Measurements from ENCODE around the gene PPP6R2. TPM values are rescaled to one million over a fixed set of nuclear protein-coding genes. Genes with fewer than 3 reads are reported as not detected.

PPP6R2 gene
- polyA plus RNA-seq, 1 donor = 35.5 TPM

DNA sequence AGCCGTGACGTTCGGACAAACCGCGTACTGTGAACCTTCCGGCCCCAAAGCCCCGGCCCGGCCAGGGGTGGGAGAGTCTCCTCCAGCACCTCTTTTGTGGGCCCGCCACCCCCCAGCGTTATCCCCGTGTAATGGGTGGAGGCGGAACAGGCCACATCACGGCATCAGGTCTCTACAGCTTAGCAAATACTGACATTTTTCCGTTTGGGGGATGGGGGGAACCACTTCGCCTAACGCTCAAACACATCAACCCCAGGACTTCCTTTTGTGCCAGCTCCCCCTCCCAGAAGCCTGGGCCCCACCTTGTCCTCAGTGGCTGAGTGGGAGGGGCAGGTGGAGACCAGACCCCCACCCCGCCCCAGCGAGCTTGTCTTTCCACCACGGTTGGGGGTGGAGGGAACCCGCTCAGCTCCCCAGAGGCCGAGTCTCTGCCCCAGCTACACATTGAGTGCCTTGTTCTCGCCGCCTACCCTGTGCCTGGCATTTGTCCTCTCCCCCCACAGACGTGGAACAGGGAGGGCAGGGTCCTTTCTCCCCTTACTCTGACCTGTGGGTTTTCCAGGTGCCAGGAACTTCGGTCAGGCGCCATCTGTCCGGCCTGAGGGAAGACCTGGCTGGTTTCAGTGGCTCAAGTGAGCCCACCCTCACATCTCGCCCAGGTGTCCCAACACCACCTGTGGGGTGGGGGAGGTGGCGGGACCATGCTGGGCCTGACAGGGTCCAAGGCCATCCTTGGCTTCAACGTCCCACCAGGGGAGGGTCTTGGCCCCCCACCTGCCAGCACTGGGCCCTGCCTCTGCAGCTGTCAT lies 102.1 kb downstream of the PPP6R2 start:
- no peak for DNase-seq (ENCODE audit: low read depth)

DNA sequence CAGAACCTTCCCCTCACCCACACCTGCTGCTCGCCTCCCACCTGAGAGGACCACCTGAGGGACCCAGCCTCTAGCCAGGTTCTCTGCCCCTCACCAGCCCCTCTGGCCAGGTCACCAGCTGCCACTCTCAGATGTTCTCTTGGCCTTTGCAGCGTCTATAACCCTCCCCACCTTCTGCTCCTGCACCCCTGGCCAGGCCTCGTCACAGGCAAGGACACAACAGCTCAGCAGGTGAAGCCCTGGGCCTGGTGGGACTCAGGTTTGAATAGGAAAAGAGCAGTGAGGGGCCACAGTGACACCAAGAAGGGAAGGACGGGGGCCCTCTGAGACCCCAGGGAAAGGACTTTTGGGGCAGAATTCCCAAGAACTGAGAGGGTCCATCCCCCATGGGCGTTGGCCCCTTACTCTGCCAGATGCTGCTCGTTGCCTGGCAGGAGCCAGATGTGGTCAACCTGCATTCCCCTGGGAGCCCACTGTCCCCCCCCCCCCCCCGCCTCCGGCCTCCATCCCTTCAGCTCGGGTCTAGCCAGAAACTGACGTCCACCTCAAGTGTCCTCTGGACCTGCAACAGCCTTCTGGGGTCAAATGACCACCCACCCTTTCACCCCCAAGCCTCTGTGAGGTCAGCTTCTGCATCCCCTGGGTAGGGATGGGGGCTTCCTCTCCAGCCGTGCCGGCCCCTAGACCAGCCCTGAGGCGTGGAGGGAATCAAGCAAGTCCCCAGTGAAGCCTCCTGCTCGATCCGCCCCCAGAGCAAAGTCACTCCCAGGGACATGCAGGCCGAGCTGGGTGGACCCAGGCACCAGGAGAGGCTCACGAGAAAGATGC lies 103.0 kb downstream of the PPP6R2 start:
- DNase-seq (ENCODE audit: low read depth) = no peak

DNA sequence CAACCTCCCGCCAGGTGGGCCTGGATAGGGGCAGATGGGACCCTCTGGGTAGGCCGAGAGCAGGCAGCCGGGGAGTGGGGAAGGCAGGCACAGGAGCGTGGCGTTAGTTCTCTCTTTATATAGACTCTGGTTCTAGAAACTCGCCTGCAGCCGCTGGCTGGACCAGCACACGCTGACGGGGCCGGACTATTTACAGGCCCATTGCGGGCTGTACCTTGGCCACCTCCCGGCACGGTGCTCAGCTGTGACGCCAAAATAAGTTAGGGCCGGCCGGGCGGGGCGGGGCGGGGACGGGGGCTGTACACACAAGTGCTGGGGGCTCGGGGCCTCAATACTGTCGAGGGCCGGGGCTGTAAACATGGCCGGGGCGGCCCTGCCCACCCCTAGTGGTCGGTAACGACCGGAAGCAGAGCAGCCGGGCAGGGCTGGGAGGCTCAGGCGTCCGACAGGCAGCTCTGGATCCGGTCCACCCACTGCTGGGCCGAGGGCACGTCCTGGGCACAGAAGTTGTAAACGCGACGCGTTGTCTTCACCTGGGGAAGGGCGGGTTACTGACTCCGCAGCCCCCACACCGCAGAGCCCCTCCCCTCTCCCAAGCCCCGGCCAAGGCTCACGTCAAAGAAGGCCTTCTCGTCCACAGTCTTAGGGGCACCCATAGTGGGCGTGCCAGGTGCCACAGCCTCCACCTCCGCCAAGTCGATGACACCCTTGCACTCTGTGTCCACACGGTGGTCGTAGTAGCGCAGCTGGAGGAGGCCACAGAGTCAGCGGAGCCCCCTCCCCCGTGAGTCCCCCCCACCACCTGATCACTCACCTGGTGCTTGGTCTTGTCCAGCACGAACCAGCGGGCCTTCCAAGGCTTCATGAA lies 103.8 kb downstream of the PPP6R2 start:
- DNase-seq (ENCODE audit: low read depth) = no peak

DNA sequence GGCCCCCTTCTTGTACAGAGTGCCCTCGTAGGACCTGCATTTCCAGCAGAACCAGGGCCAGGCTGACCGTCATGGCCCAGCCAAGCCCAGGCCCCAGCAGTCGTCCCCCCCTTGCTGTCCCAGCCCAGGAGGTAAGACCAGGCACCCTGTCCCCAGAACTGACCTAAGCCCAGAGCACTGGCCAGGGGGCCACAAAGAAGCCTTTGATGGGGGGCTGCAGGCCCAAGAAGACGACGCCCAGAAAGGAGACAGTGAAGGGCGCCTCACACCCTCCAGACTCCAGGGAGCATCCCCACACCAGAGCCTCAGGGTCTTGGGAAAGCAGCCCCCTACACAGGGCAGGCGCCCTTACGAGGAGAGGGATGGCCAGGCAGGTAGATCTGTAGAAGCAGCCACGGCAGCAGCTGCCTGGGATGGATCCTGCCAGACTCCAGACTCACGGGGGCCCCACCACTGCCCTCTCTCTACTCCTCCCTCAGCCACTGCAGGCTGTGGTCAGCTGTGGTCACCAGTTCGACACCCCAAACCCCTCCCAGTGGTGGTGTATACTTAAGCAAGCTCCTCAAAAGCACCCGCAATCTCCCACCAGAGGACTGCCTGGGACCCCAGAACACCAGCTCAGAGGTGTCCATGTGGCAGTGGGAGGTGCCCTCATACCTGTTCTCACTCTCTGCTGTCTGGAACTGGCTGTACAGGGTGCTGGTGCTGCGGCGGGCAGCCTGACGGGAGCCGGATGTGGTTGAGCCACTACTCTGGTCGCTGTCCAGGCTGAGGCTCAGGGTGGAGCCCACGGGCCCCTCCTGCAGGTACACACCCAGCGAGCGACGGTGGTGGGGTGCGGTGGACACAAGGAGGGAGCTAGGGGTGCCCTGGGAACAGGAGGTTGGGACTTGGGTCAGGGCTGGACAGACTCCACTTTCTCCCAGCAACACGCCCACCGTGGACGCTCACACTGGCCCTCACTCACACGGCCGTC lies 104.7 kb downstream of the PPP6R2 start:
- DNase-seq (ENCODE audit: low read depth) = no peak

DNA sequence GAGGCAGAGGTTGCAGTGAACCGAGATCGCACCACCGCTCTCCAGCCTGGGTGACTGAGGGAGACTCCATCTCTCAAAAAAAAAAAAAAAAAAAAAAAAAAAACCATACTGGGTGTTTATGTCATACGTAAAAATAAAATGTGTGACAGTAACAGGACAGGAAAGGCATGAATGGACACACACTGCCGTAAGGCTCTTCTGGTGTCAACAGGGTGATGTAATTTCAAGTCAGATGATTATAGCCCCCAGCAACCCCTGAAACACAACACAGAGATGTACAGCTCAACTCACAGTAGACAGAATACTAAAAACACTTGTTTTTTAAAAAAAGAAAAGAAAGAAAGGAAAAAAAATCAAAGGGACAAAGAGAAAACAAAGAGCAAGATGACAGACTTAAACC lies 109.5 kb downstream of the PPP6R2 start:
- DNase-seq (ENCODE audit: low read depth) = no peak

DNA sequence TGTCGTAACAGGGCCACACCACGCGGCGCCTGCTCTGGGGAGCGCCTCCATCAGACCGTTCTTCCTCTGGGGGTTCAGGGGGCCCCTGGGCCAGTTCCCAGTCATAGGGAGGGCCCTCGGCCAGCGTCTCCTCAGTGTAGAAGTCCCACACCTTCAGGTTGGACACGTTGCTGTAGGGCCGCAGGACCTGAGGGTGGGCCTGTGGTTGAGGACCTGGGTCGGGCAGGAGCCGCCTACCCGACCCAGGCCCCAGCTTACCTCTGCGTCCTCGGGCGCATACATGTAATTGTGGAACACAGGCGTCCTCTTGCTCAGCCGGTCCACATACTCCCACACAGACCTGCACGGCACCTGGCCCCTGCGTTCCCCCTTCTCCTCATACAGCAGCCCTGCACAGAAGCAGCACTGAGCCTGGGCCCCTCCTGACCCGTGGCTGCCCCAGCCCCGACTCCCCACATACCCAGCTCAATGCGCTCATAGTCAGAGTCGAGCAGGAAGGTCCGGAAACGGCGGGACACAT lies 111.5 kb downstream of the PPP6R2 start:
- no peak for DNase-seq (ENCODE audit: low read depth)

DNA sequence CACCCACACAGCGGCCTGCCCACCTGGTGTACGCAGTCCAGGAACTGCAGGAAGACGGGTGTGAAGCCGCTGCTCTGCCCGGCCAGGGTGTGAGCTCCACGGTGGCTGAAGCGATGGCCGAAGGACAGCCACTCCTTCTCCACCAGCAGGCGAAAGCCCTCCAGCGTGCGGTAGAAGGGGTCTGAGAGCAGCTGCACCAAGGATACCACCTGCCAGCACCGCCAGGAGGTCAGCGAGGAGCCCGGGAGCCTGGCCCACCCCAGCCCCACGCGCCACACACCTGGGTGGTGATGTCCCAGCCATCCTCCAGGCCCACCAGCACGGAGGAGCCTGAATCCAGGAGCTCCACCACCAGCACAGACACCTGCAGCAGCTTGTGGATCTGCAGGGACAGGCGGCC lies 112.1 kb downstream of the PPP6R2 start:
- DNase-seq (ENCODE audit: low read depth) = no peak

DNA sequence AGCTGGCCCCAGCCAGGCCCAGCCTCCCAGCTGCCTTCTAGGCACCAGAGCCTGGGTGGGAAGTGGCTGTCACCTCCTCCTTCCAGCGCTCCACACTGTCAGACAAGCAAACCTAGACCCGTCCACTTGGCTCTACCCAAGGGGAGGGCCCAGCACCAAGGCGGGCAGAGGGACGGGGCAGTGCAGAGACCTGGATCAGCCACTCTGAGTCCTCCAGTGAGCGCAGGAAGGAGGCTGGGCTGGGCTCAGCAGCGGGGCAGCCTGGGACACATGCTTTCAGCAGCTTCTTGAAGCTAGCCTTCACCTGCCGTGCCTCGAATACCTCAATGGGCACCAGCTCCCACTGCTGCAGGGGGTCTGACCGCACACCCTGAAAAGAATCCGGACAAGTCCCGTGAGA lies 112.9 kb downstream of the PPP6R2 start:
- no peak for DNase-seq (ENCODE audit: low read depth)

DNA sequence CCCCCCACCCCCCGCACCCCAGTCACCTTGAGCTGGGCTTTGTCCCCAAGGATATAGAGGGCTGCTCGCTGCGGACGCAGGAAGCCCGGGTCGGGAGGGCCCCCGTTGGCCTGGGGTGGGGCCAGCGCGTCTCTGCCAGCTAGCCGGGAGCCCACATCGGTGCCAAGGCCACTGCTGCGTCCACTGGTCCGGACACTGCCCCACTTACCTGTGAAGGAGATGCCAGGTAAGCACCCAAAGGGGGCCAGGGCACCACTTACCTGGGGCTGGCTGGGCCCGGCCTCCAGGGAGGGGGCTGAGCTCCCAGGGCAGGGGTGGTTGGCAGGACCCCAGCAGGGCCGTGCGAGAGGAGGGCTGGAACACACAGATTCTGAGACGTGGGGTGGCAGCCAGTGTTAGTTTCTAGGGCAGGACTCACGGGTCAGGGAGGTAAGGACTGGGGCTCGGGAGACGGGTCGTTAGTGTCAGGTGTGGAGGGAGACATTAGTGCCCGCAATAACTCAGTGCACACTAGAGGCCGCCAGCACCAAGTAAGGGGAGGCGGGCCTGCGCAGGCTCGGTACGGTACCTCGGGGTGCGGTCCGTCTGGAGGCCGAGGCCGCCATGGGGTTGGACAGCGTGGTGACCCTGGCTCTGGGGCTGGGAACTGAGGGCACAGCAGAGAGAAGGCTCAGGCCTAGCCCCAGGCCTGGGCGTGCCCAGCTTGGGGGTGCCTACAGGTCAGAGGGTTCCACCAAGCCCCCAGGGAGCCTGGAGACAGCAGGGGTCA lies 113.5 kb downstream of the PPP6R2 start:
- no peak for DNase-seq (ENCODE audit: low read depth)

DNA sequence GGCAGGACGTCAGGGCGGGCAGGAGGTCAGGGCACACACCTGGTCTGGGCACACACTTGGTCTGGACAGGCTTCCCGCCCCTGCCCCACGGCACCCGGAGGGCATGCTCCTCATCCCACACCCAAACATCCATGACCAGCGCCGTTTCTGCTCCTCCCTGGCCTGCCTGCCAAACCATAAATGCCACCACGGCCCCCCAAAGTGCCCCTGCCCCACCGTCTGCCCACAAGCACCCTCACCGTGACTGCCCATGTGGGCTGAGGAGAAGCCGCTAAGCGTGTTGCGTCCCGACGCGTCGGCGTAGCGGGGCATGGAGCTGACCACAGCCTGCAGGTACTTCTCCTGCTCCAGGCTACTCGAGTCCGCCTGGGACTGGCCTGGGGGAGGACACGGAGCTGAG lies 115.9 kb downstream of the PPP6R2 start:
- DNase-seq (ENCODE audit: low read depth) = no peak

DNA sequence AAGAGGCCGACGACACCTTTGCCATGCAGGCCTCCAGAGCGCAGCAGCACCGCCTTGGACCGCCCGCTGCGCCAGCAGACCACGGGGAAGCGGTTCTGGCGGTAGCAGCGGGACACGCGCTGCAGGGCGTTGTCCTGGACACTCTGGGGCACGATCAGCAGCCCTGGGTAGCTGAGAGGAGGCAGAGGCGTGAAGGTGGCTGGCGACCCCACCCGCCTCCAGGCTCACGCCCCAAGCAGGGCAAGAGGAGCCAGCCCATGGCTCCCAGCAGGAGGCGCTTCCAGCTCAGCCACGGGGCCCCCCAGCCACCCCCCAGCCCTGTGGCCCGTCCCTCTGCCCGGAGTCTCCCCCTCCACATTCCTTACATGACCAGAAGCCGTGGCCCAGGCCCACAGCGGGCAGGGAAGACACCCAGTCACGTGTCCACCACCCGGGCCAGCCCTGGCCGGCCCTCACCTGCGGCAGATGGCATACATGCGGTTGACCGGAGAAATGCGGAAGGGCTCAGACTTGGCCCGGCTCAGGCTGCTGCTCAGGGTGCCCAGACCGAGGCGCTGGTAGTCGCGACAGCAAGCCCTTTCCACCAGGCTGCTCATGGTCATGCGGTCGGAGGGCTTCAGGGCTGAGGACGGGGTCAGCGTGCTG lies 116.5 kb downstream of the PPP6R2 start:
- DNase-seq (ENCODE audit: low read depth) = no peak

DNA sequence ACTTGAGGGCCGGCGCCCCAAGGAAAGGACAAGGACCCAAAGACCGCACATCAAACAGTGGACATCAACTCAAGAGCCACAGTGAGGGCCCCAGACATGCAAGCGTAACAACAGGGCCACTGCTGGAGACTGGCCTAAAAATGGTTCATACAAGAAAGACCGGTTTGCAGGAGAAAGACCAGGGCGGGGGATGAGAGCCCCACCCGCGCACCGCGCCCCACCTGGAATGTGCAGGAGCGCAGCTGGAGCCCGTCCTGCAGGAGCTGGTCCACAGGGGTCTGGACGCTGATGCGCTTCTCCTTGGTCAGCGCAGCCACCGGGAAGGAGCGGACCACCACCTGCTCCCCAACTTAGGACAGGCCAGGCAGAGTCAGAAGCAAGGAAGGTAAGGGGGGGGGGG lies 117.8 kb downstream of the PPP6R2 start:
- DNase-seq (ENCODE audit: low read depth) = no peak

DNA sequence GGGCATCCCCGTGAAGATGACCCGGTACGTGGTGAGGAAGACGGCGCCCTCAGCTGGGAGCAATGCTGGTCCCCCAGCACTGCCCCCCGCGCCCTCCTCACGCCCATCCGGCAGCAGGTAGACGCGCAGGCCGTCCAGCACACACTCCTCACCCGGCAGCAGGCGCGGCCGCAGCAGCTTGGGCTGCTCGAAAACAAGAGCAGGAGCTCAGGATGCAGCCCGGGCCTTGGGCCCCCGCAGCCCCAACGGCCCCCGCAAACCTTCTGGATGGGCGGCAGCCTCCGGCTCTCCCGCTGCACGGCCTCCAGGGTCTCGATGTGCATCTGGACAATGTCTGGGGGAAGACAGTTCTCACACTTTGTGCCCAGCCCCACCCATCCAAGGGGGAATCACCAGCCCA lies 118.4 kb downstream of the PPP6R2 start:
- DNase-seq (ENCODE audit: low read depth) = no peak

DNA sequence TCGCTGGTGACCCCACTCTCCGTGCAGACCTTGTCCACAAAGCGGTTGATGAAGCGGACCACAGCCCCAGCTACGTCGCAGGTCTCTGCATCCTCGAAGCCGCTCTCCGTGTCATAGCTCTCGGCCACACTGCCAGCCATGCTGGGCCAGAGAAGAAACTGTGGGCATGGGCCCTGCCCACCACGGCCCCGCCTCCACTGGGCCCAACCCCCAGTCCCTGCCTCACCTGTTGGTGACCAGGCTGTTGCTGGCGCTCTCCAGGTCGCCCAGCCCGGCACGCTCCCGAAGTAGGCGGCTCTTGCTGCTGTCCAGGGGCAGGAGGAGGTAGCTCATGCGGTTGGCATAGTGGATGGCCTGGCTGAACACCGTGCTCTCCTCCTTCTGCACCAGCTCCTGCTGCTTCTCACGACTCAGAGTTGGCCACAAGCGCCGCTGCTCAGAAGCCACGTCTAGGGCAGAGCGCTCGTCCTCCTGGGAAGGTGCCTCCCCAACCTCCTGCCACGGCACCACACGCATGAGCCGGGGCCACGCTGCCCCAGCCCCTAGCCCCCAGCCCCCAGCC lies 118.9 kb downstream of the PPP6R2 start:
- DNase-seq (ENCODE audit: low read depth) = no peak

DNA sequence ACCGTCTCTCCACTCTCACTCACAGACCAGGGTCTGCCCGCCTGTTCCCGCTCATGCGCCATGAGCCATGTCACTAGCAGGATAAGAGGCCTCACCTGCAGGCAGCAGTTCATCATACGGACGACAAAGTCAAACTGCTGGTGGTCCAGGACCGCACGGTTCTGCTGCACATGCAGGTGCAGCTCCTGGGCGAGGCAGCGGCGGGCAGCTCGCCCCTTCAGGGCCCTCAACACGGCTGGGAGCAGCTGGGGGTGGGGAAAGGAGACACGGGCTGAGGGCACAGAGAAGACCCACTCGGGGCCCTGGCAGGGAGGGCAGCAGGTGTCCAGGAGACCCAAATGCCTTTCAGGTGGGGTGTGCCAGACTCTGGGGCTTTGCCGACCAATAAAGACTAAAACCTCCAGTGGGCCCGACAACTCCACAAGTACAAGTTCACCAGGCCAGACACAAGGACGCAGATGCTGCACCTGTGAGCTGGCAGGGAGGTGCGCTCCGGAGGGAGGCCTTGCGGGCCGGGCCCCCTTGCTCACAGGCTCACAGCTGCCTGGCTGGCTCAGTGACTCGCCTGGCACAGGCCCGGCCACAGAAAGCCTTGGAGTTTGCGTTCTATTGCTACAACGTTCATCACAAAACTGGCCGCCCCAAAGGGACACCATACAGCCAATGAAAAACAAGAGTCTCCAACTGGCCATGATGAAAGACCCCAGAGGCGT lies 120.2 kb downstream of the PPP6R2 start:
- DNase-seq (ENCODE audit: low read depth) = no peak

DNA sequence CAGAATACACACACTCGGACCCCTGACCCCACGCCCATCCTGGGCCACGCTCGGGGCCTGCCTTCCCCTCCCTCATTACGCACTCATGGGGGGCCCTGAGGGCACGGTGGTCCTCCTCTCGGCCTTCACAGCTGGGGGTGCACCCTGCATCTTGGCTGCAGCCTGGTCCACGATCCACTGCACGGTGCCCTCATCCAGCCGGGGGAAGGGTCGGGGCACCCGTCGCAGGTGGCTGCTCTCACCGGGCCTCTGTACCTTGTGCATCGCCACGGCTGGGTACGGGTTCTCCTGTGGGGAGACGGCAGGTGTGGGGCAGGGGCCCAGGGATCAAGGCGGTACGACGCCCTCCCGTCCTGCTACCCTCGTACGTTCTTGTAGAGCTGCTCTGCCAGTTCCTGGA lies 121.3 kb downstream of the PPP6R2 start:
- DNase-seq (ENCODE audit: low read depth) = no peak

DNA sequence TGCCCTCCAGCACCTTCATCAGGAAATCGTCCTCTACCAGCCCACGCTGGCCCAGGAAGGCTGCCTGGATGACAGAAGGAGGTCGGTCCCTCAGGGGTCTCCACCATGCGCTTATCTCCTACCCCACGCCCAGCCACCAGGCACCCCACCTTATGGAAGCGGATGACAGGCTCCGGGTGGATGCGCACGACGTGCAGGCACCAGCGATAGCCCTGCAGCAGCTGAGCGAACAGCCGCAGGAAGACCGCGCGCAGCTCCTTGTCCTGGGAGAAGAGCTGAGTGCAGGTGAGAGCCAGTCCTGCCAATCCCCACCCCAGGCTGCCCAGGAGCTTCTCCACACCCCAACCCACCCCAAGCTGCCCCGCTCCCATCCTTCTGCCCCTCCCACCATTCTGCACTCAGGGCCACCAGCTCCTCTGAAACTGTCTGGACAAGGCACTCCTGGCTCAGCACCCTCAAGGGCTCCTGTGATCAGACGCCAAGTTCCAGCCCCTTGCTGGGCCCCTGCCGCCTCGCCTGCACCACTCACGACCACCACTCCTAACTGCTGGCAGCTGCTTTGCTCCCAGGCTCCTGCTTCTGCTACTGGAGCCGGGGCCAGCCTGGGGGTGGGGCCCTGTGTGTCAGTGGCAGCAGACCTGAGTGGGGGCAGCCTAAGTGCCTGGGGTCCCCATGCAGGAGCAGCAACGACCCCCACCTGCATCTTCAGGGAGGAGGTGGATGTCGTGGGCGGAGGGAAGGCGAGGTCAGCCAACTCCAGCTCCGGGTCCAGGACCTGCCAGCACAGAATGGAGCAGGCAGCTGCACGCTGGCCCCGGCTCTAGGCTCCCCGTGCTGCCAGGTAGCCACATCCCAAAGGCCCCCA lies 122.2 kb downstream of the PPP6R2 start:
- no peak for DNase-seq (ENCODE audit: low read depth)

Data from forelimb muscle (tissue), 1 donor.